ENCODE data around the gene CKAP5.
A peak's percentile ranks its signal among the peaks of the same experiment; 100 is the strongest.

CKAP5 gene

GRCh38 chr11:46694607-46695006, 151.5 kb downstream of the CKAP5 start:
- no peak for TF ChIP-seq CTCF (conservative IDR thresholded peaks at IDR 0.05; ENCODE audit: low read depth, low read length)
- no peak overlapping the region for H3K4me3 ChIP-seq (ENCODE audit: low read length)
- no peak for DNase-seq (ENCODE audit: low read depth)

- no peak for TF ChIP-seq CTCF (conservative IDR thresholded peaks at IDR 0.05; ENCODE audit: low read depth, low read length)
- H3K4me3 ChIP-seq (ENCODE audit: low read length), result no peak overlapping the region
- DNase-seq (ENCODE audit: low read depth), result no peak
Measured at GRCh38 chr11:46694072-46694471, 152.0 kb downstream of the CKAP5 start.

- peak; percentile 71 for DNase-seq (ENCODE audit: low read depth)
- no peak overlapping the region for H3K4me3 ChIP-seq (ENCODE audit: low read length)
- no peak for TF ChIP-seq CTCF (conservative IDR thresholded peaks at IDR 0.05; ENCODE audit: low read depth, low read length)
Measured at GRCh38 chr11:46693597-46694012, 152.5 kb downstream of the CKAP5 start.

Data from retinal pigment epithelial cell (primary cell).